Keratinocyte (primary cell): ENCODE measurements around the gene LTBP2.

Experiments used
- EZH2 ChIP-seq: IDR thresholded peaks from one replicate; pipeline ENCODE4 v1.6.1; 2012; ENCODE audit warnings: inconsistent platforms, mild to moderate bottlenecking, low read length, moderate library complexity
- TF ChIP-seq, protein P1 (sequence below), 3 experiments: IDR thresholded peaks in 1 of 3; conservative IDR thresholded peaks in 1 of 3; optimal IDR thresholded peaks in 1 of 3; 2 replicates in 2 of 3; 3 replicates in 1 of 3; pipeline versions ENCODE3 to v1.5.1; 2011; ENCODE audit warnings: low read length in 3 of 3, mild to moderate bottlenecking in 3 of 3, moderate library complexity in 2 of 3, control low read depth in 1 of 3, inconsistent platforms in 1 of 3; ENCODE audit not compliant: insufficient read depth in 2 of 3; ENCODE audit errors: extremely low read depth in 1 of 3

DNA sequence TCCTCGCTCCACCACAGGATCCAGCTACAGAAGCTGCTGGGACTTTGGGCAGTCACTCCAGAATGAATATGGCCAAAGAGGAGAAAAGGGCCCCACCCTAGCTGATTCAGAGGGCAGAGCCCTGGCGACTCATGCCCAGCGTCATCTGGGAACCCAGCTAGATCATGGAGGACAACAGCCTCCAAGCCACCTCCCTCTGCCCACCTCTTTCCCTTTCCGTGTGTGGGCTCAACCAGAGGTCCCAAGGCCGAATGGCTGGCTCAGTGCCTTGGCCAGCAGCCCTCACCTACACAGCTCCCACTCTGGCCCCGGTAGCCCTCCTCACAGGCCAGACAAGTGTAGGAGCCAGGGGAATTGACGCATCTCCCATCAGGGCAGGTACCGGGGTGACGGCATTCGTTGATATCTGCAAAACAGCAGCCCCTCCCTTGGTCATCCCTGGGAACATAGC, 101.1 kb downstream of the LTBP2 start:
- TF ChIP-seq, protein P1, sequence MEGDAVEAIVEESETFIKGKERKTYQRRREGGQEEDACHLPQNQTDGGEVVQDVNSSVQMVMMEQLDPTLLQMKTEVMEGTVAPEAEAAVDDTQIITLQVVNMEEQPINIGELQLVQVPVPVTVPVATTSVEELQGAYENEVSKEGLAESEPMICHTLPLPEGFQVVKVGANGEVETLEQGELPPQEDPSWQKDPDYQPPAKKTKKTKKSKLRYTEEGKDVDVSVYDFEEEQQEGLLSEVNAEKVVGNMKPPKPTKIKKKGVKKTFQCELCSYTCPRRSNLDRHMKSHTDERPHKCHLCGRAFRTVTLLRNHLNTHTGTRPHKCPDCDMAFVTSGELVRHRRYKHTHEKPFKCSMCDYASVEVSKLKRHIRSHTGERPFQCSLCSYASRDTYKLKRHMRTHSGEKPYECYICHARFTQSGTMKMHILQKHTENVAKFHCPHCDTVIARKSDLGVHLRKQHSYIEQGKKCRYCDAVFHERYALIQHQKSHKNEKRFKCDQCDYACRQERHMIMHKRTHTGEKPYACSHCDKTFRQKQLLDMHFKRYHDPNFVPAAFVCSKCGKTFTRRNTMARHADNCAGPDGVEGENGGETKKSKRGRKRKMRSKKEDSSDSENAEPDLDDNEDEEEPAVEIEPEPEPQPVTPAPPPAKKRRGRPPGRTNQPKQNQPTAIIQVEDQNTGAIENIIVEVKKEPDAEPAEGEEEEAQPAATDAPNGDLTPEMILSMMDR (optimal IDR thresholded peaks at IDR 0.05 in 1 of 3, IDR thresholded peaks at IDR 0.05 in 1 of 3, conservative IDR thresholded peaks at IDR 0.05 in 1 of 3; ENCODE audit: extremely low read depth in 1 of 3, insufficient read depth in 2 of 3, low read length in 3 of 3), result no peak
- TF ChIP-seq EZH2, result no peak
